NCI-H2107 (cell line): ENCODE data around the gene CCNI.
"Not testable (repeated sequence)": the region's sequence is repeated elsewhere in the genome, so short reads cannot be mapped to it uniquely, and the experiment has no call there.

ENCODE experiments used
- DNase-seq: peaks from one replicate; lab custom pipeline; 2025; lab: John Stamatoyannopoulos, UW

CCNI gene

GRCh38 chr4:77039796-77040195 lies 36.0 kb downstream of the CCNI start:
- no peak for DNase-seq

GRCh38 chr4:77037736-77038135 lies 38.1 kb downstream of the CCNI start:
- DNase-seq: no peak

- not testable (repeated sequence) for DNase-seq
Observed at GRCh38 chr4:77037168-77037567, 38.6 kb downstream of the CCNI start.

- no peak for DNase-seq
Observed at GRCh38 chr4:77036206-77036605, 39.6 kb downstream of the CCNI start.

GRCh38 chr4:77035153-77035552 lies 40.6 kb downstream of the CCNI start:
- DNase-seq: no peak

- DNase-seq: no peak
Observed at GRCh38 chr4:77031544-77031943, 44.2 kb downstream of the CCNI start.

GRCh38 chr4:77029757-77030156 lies 46.0 kb downstream of the CCNI start:
- DNase-seq: not testable (repeated sequence)

GRCh38 chr4:77028246-77028645 lies 47.5 kb downstream of the CCNI start:
- no peak for DNase-seq

GRCh38 chr4:77026322-77026704 lies 49.5 kb downstream of the CCNI start:
- DNase-seq: no peak

GRCh38 chr4:77025643-77026321 lies 50.0 kb downstream of the CCNI start:
- no peak for DNase-seq

GRCh38 chr4:77023920-77024319 lies 51.9 kb downstream of the CCNI start:
- no peak for DNase-seq

- no peak for DNase-seq
Observed at GRCh38 chr4:77022560-77023179, 53.1 kb downstream of the CCNI start.

- DNase-seq: no peak
Observed at GRCh38 chr4:77021614-77022089, 54.1 kb downstream of the CCNI start.

GRCh38 chr4:77020017-77020416 lies 55.8 kb downstream of the CCNI start:
- no peak for DNase-seq

- no peak for DNase-seq
Observed at GRCh38 chr4:77015390-77015789, 60.4 kb downstream of the CCNI start.

GRCh38 chr4:77014256-77014655 lies 61.5 kb downstream of the CCNI start:
- no peak for DNase-seq

- DNase-seq: no peak
Observed at GRCh38 chr4:77012726-77013125, 63.1 kb downstream of the CCNI start.

- no peak for DNase-seq
Observed at GRCh38 chr4:77010841-77011354, 64.9 kb downstream of the CCNI start.

- no peak for DNase-seq
Observed at GRCh38 chr4:77009511-77010115, 66.2 kb downstream of the CCNI start.

GRCh38 chr4:77007358-77008230 lies 68.2 kb downstream of the CCNI start:
- DNase-seq: no peak

- no peak for DNase-seq
Observed at GRCh38 chr4:77006753-77007353, 68.9 kb downstream of the CCNI start.

GRCh38 chr4:77003400-77003799 lies 72.4 kb downstream of the CCNI start:
- no peak for DNase-seq
